H1 (cell line): ENCODE measurements around the gene B9D1. TPM values are rescaled to one million over a fixed set of nuclear protein-coding genes. Genes with fewer than 3 reads are reported as not detected.

ENCODE experiments used
- CHD7 ChIP-seq: fragments of 300-600 bp; sonication (generic); IDR thresholded peaks from 2 replicates; pipeline ENCODE4 v1.7.1; 2012; ENCODE audit warnings: low read length, moderate library complexity, mild to moderate bottlenecking, inconsistent platforms; ENCODE audit not compliant: insufficient replicate concordance
- RBBP5 ChIP-seq: IDR thresholded peaks from 2 replicates; pipeline ENCODE4 v1.7.1; 2012; ENCODE audit warnings: low read depth, mild to moderate bottlenecking, inconsistent platforms, low read length, moderate library complexity, borderline replicate concordance
- TBP ChIP-seq: IDR thresholded peaks from 2 replicates; pipeline ENCODE4 v1.6.1; 2011; ENCODE audit warnings: low read depth, low read length, improper control_type of control experiment
- polyA plus RNA-seq, 7 experiments: library from polyadenylated mRNA; depleted of rRNA in 3 of 7; stranded (reverse) in 5 of 7; unstranded in 2 of 7; fragments of >200 nt in 5 of 7; fragments of 200-250 nt in 2 of 7; gene quantifications; 1 replicate in 5 of 7; 2 replicates in 1 of 7; 4 replicates in 1 of 7; pipeline versions ENCODE4 v1.2.1 to v1.2.3, GENCODE V29; 2011 to 2013; ENCODE audit warnings: missing spikeins in 2 of 7, mixed read lengths in 2 of 7
- total RNA-seq: library from RNA; stranded (reverse); fragmentation: NEBNext Ultra II Directional; extraction: Animal tissue kit (Norgen Biotek cat#: 25700); gene quantifications from 2 replicates; pipeline ENCODE4 v1.2.1, GENCODE V29; 2021

Gene B9D1
- total and polyA plus RNA-seq, 2 of the 8 experiments (the other 6 are each of a cell fraction or from before 2014, with no cell fraction given): 24.6 to 65.7 TPM

GRCh38 chr17:19318611-19319010 is 43.9 kb downstream of the B9D1 start (continued):
- TF ChIP-seq CHD7 (no peak), RBBP5 (no peak), TBP (no peak)
